ENCODE results near the gene MCTP1.

GRCh38 chr5:95072281-95072680 is 212.6 kb downstream of the MCTP1 start:
- TF ChIP-seq CTCF (IDR thresholded peaks at IDR 0.05) = no peak
- TF ChIP-seq POLR2A (IDR thresholded peaks at IDR 0.05) = no peak
